Gastroesophageal sphincter (tissue), 3 donors: ENCODE data around the gene GADL1.

Experiments
- POLR2A ChIP-seq, 2 donors: fragments of 450-650 bp; IDR thresholded peaks; one replicate each; pipeline ENCODE4 v1.6.1; 2017; ENCODE audit warnings: antibody characterized with exemption in 2 of 2, mild to moderate bottlenecking in 2 of 2, moderate library complexity in 1 of 2
- POLR2AphosphoS5 ChIP-seq: sonication (generic); formaldehyde crosslinking; IDR thresholded peaks from one replicate; pipeline ENCODE4 v1.6.1; 2017; ENCODE audit warnings: antibody characterized with exemption
- TF ChIP-seq, protein P1 (sequence below), 4 experiments: fragments of 200-600 bp in 2 of 4; fragments of 450-650 bp in 2 of 4; sonication (generic) in 1 of 4; IDR thresholded peaks; one replicate each; pipeline ENCODE4 v1.5.1; 2017 to 2019; ENCODE audit warnings: antibody characterized with exemption in 4 of 4, mild to moderate bottlenecking in 2 of 4, moderate library complexity in 2 of 4

GRCh38 chr3:30702038-30702827, 192.2 kb downstream of the GADL1 start:
- TF ChIP-seq, protein P1, sequence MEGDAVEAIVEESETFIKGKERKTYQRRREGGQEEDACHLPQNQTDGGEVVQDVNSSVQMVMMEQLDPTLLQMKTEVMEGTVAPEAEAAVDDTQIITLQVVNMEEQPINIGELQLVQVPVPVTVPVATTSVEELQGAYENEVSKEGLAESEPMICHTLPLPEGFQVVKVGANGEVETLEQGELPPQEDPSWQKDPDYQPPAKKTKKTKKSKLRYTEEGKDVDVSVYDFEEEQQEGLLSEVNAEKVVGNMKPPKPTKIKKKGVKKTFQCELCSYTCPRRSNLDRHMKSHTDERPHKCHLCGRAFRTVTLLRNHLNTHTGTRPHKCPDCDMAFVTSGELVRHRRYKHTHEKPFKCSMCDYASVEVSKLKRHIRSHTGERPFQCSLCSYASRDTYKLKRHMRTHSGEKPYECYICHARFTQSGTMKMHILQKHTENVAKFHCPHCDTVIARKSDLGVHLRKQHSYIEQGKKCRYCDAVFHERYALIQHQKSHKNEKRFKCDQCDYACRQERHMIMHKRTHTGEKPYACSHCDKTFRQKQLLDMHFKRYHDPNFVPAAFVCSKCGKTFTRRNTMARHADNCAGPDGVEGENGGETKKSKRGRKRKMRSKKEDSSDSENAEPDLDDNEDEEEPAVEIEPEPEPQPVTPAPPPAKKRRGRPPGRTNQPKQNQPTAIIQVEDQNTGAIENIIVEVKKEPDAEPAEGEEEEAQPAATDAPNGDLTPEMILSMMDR (IDR thresholded peaks at IDR 0.05), result no peak
- TF ChIP-seq POLR2AphosphoS5 (no peak), POLR2A (IDR thresholded peaks at IDR 0.05) (no peak)
